Activated naive CD4-positive, alpha-beta T cell treated with anti-CD3 and anti-CD28 coated beads, Interleukin-2, amount 10 ng/mL, durations not matched to agents 7 days and 5 days (primary cell): ENCODE results near the gene AK8.

Source experiments
- CTCF ChIA-PET: fragments of 350-600 bp; sonication (Branson Sonifier 250); formaldehyde crosslinking; loops from one replicate; lab custom pipeline; 2021; ENCODE audit warnings: antibody characterized with exemption; lab: Charles Lee
- DNase-seq: peaks from one replicate; pipeline ENCODE4 v3.0.0-alpha.2; 2020
- H3K27ac Mint-ChIP-seq: one replicate; pipeline ENCODE4 v1.8.0; 2021; ENCODE audit warnings: mild to moderate bottlenecking, moderate library complexity, mixed read lengths
- H3K27me3 Mint-ChIP-seq: one replicate; pipeline ENCODE4 v1.8.0; 2021; ENCODE audit warnings: mild to moderate bottlenecking, mixed read lengths
- H3K36me3 Mint-ChIP-seq: one replicate; pipeline ENCODE4 v1.8.0; 2021; ENCODE audit warnings: mixed read lengths
- H3K4me1 Mint-ChIP-seq: one replicate; pipeline ENCODE4 v1.8.0; 2021; ENCODE audit warnings: mixed read lengths
- H3K4me3 Mint-ChIP-seq: one replicate; pipeline ENCODE4 v1.8.0; 2021; ENCODE audit warnings: mild to moderate bottlenecking, moderate library complexity, mixed read lengths
- H3K9me3 Mint-ChIP-seq: one replicate; pipeline ENCODE4 v1.8.0; 2021; ENCODE audit warnings: mixed read lengths

AK8 gene

GRCh38 chr9:132901858-132902831, 24.1 kb upstream of the AK8 start:
- Mint-ChIP-seq H3K9me3 (no peaks in the 10 kb centered on the region), H3K27me3 (no peaks in the 10 kb centered on the region), H3K4me1 (no peaks in the 10 kb centered on the region), H3K4me3 (no peak overlapping the region), H3K36me3 (peaks cover 23% of the 10 kb centered on the region), H3K27ac (no peak overlapping the region)
- CTCF ChIA-PET = interaction anchor here (0.6 to 3.2 kb wide), 24 partner anchors 9 to 490 kb away, joined by 3 to 18 read pairs (median 3); partner anchors contain the start of genes AK8, GTF3C4 and SPACA9
- DNase-seq = peak; percentile 88

- no peak for DNase-seq
- Mint-ChIP-seq H3K4me1 (peaks cover 8% of the 10 kb centered on the region), H3K9me3 (no peaks in the 10 kb centered on the region), H3K4me3 (no peak overlapping the region), H3K27ac (no peak overlapping the region), H3K27me3 (no peaks in the 10 kb centered on the region), H3K36me3 (peaks cover 39% of the 10 kb centered on the region)
- CTCF ChIA-PET = interaction anchor here (1.2 kb wide), 1 partner anchor 13 kb away, joined by 3 read pairs; no protein-coding TSS in a partner anchor
Observed at GRCh38 chr9:132898051-132898450, 20.0 kb upstream of the AK8 start.

- Mint-ChIP-seq H3K27ac (peak overlapping the region; percentile 13), H3K36me3 (peaks cover 39% of the 10 kb centered on the region), H3K4me1 (peaks cover 8% of the 10 kb centered on the region), H3K4me3 (no peak overlapping the region), H3K9me3 (no peaks in the 10 kb centered on the region), H3K27me3 (no peaks in the 10 kb centered on the region)
- DNase-seq = no peak
- CTCF ChIA-PET = no interaction called here
Observed at GRCh38 chr9:132896906-132897305, 18.8 kb upstream of the AK8 start.

- Mint-ChIP-seq H3K9me3 (no peaks in the 10 kb centered on the region), H3K27me3 (no peaks in the 10 kb centered on the region), H3K27ac (no peak overlapping the region), H3K4me1 (peaks cover 8% of the 10 kb centered on the region), H3K36me3 (peaks cover 37% of the 10 kb centered on the region), H3K4me3 (no peak overlapping the region)
- DNase-seq = no peak
- CTCF ChIA-PET = no interaction called here
Observed at GRCh38 chr9:132896264-132896663, 18.2 kb upstream of the AK8 start.

GRCh38 chr9:132894862-132895835, 17.1 kb upstream of the AK8 start:
- H3K4me3 Mint-ChIP-seq = no peak overlapping the region
- H3K27ac Mint-ChIP-seq = no peak overlapping the region
- H3K27me3 Mint-ChIP-seq = no peaks in the 10 kb centered on the region
- H3K36me3 Mint-ChIP-seq = peaks cover 30% of the 10 kb centered on the region
- no peaks in the 10 kb centered on the region for H3K9me3 Mint-ChIP-seq
- peaks cover 8% of the 10 kb centered on the region for H3K4me1 Mint-ChIP-seq
- DNase-seq = no peak
- CTCF ChIA-PET = interaction anchor here (1.3 kb wide), 1 partner anchor 20 kb away, joined by 3 read pairs; no protein-coding TSS in a partner anchor

GRCh38 chr9:132894346-132894745, 16.3 kb upstream of the AK8 start:
- H3K4me3 Mint-ChIP-seq = no peak overlapping the region
- peaks cover 27% of the 10 kb centered on the region for H3K36me3 Mint-ChIP-seq
- no peak overlapping the region for H3K27ac Mint-ChIP-seq
- peaks cover 8% of the 10 kb centered on the region for H3K4me1 Mint-ChIP-seq
- no peaks in the 10 kb centered on the region for H3K27me3 Mint-ChIP-seq
- H3K9me3 Mint-ChIP-seq = no peaks in the 10 kb centered on the region
- no peak for DNase-seq
- CTCF ChIA-PET = no interaction called here

GRCh38 chr9:132892400-132892799, 14.3 kb upstream of the AK8 start:
- CTCF ChIA-PET = no interaction called here
- Mint-ChIP-seq H3K36me3 (peaks cover 21% of the 10 kb centered on the region), H3K4me1 (peaks cover 15% of the 10 kb centered on the region), H3K27me3 (no peaks in the 10 kb centered on the region), H3K27ac (no peak overlapping the region), H3K4me3 (no peak overlapping the region), H3K9me3 (no peaks in the 10 kb centered on the region)
- no peak for DNase-seq

GRCh38 chr9:132888151-132888550, 10.1 kb upstream of the AK8 start:
- H3K4me1 Mint-ChIP-seq = peaks cover 7% of the 10 kb centered on the region
- H3K36me3 Mint-ChIP-seq = peaks cover under 1% of the 10 kb centered on the region
- DNase-seq = no peak
- H3K27ac Mint-ChIP-seq = no peak overlapping the region
- CTCF ChIA-PET = no interaction called here
- H3K27me3 Mint-ChIP-seq = no peaks in the 10 kb centered on the region
- H3K4me3 Mint-ChIP-seq = no peak overlapping the region
- H3K9me3 Mint-ChIP-seq = no peaks in the 10 kb centered on the region

- Mint-ChIP-seq H3K27me3 (no peaks in the 10 kb centered on the region), H3K4me3 (no peak overlapping the region), H3K4me1 (peaks cover 7% of the 10 kb centered on the region), H3K36me3 (no peaks in the 10 kb centered on the region), H3K9me3 (no peaks in the 10 kb centered on the region), H3K27ac (no peak overlapping the region)
- DNase-seq = no peak
- CTCF ChIA-PET = no interaction called here
Observed at GRCh38 chr9:132887181-132888120, 9.4 kb upstream of the AK8 start.

GRCh38 chr9:132886334-132886725, 8.2 kb upstream of the AK8 start:
- H3K4me3 Mint-ChIP-seq = no peak overlapping the region
- no peaks in the 10 kb centered on the region for H3K27me3 Mint-ChIP-seq
- no peaks in the 10 kb centered on the region for H3K9me3 Mint-ChIP-seq
- CTCF ChIA-PET = interaction anchor here (1.1 kb wide), 1 partner anchor 16 kb away, joined by 3 read pairs; no protein-coding TSS in a partner anchor
- DNase-seq = no peak
- no peaks in the 10 kb centered on the region for H3K36me3 Mint-ChIP-seq
- H3K4me1 Mint-ChIP-seq = peaks cover 7% of the 10 kb centered on the region
- H3K27ac Mint-ChIP-seq = no peak overlapping the region

- H3K4me3 Mint-ChIP-seq = no peak overlapping the region
- DNase-seq = no peak
- H3K27me3 Mint-ChIP-seq = no peaks in the 10 kb centered on the region
- no peaks in the 10 kb centered on the region for H3K9me3 Mint-ChIP-seq
- CTCF ChIA-PET = interaction anchor here (0.7 to 1.1 kb wide), 2 partner anchors 12 to 17 kb away, joined by 3 read pairs; no protein-coding TSS in a partner anchor
- peaks cover 7% of the 10 kb centered on the region for H3K4me1 Mint-ChIP-seq
- no peak overlapping the region for H3K27ac Mint-ChIP-seq
- no peaks in the 10 kb centered on the region for H3K36me3 Mint-ChIP-seq
Observed at GRCh38 chr9:132885720-132886333, 7.7 kb upstream of the AK8 start.

- Mint-ChIP-seq H3K36me3 (no peaks in the 10 kb centered on the region), H3K27ac (no peak overlapping the region), H3K4me1 (peaks cover 19% of the 10 kb centered on the region), H3K27me3 (peaks cover 4% of the 10 kb centered on the region), H3K4me3 (no peak overlapping the region), H3K9me3 (no peaks in the 10 kb centered on the region)
- DNase-seq = no peak
- CTCF ChIA-PET = no interaction called here
Observed at GRCh38 chr9:132883349-132884294, 5.5 kb upstream of the AK8 start.
